AG09319 (cell line): ENCODE measurements around the gene TNN.
"Not testable (repeated sequence)": the region's sequence is repeated elsewhere in the genome, so short reads cannot be mapped to it uniquely, and the experiment has no call there.

Experiments
- DNase-seq: peaks from one replicate; pipeline ENCODE4 v3.0.0-alpha.2; 2010; ENCODE audit warnings: low read depth; ENCODE audit errors: extremely low read depth
- TF ChIP-seq, protein P1 (sequence below): IDR thresholded peaks from 2 replicates; pipeline ENCODE4 v1.5.1; 2011; ENCODE audit warnings: low read depth, mild to moderate bottlenecking, inconsistent platforms, low read length, moderate library complexity

TNN gene

DNA sequence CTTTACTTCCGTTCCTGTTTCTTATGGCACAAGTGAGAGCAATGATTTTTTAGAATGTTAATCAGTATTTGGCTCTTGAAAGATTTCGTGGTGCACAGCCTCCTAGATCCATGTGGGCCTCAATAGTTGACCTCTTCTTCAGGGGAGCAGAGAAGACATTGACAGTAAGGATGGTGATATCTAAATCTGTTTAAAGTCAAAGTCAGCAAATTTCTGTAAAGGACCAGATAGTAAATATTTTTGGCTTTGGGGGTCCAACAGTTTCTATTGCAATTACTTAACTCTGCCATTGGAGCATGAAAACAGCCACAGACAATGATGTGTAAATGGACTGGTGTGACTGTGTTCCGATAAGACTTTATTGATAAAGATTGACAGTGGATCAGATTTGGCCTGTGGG is 27.4 kb downstream of the TNN start:
- TF ChIP-seq, protein P1, sequence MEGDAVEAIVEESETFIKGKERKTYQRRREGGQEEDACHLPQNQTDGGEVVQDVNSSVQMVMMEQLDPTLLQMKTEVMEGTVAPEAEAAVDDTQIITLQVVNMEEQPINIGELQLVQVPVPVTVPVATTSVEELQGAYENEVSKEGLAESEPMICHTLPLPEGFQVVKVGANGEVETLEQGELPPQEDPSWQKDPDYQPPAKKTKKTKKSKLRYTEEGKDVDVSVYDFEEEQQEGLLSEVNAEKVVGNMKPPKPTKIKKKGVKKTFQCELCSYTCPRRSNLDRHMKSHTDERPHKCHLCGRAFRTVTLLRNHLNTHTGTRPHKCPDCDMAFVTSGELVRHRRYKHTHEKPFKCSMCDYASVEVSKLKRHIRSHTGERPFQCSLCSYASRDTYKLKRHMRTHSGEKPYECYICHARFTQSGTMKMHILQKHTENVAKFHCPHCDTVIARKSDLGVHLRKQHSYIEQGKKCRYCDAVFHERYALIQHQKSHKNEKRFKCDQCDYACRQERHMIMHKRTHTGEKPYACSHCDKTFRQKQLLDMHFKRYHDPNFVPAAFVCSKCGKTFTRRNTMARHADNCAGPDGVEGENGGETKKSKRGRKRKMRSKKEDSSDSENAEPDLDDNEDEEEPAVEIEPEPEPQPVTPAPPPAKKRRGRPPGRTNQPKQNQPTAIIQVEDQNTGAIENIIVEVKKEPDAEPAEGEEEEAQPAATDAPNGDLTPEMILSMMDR = no peak
- no peak for DNase-seq

DNA sequence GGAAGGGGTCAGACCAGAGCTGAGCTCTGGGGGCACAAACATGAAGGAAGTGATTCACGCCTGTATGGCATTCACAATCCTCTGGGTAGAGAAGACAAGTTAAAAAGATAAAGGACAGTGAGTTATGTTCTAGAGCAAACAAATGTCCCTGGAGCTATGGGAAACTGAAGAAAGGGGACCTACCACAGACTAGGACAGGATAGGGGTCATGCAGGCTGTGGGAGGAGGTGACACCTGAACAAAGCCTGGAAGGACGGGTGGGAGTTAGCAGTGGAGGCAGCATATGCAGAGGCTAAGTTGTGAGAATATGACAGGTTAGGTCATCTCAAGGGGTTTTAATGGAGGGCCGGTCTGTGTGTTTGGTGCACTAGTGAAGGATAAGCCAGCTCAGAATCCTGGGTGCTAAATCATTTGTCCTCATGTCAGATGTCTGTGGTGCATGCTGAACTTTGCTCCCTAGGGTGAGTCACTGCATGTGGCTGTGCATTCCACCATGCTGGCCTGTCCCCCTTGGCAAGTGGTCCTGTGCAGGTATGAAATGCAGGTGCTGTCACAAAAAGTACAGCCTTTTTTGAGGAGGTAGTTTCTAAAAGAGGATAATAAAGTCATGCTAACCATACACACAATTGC is 28.5 kb downstream of the TNN start:
- DNase-seq = no peak
- TF ChIP-seq, protein P1 = no peak

DNA sequence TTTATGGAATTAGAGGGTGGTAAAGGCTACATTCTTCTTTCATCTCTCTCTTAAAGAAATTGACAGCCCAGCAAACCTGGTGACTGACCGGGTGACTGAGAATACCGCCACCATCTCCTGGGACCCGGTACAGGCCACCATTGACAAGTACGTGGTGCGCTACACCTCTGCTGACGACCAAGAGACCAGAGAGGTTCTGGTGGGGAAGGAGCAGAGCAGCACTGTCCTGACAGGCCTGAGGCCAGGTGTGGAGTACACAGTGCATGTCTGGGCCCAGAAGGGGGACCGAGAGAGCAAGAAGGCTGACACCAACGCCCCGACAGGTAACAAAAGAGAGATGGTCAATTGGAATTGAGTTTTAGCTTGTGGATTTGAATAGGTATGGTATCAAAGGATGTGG is 29.7 kb downstream of the TNN start:
- TF ChIP-seq, protein P1 = no peak
- DNase-seq = no peak

DNA sequence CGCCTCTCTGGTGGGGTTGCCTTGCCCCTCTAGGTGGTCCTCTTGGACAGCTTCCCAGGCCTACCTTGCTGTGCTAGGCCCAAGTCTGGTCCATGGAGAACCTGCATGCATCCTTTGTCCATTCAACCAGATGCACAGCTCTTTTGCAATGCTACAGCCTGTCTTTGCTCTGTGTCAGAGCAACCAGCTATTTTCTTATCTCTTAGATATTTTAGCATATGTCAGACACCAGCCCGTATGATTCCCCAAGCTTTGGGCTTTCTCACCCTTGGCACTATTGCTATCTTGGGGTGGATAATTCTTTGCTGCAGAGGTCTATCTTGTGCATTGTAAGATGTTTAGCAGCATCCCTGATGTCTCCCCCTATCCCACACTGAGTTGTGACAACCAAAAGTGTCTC is 32.3 kb downstream of the TNN start:
- TF ChIP-seq, protein P1 = no peak
- DNase-seq = no peak

DNA sequence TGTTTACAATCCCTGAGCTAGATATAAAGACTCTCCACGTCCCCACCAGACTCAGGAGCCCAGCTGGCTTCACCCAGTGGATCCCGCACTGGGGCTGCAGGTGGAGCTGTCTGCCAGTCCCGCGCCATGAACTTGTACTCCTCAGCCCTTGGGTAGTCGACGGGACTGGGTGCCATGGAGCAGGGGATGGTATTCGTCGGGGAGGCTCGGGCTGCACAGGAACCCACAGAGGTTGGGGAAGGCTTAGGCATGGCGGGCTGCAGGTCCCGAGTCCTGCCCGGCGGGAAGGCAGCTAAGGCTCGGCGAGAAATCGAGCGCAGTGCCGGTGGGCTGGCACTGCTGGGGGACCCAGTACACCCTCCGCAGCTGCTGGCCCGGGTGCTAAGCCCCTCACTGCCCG is 34.5 kb downstream of the TNN start:
- not testable (repeated sequence) for DNase-seq

DNA sequence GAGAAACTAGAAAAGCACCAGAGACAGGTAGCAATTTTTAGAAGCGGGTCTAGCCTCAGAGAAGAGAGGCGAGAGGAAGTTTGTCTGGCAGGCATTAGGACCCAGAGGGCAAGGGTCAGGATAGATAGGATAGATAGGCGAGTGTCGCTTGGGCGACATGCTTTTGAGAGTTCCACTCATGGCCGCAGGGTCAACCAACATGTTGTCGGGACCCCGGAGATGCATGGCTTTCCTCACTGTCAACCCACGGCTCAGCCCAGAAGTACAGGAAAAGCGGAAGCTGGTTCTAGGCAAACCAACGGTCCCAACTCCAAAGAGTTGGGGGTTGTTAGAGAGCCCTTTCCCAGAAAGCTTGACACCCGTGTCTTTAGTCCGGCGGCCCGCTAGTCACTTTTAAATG is 38.9 kb downstream of the TNN start:
- not testable (repeated sequence) for DNase-seq

DNA sequence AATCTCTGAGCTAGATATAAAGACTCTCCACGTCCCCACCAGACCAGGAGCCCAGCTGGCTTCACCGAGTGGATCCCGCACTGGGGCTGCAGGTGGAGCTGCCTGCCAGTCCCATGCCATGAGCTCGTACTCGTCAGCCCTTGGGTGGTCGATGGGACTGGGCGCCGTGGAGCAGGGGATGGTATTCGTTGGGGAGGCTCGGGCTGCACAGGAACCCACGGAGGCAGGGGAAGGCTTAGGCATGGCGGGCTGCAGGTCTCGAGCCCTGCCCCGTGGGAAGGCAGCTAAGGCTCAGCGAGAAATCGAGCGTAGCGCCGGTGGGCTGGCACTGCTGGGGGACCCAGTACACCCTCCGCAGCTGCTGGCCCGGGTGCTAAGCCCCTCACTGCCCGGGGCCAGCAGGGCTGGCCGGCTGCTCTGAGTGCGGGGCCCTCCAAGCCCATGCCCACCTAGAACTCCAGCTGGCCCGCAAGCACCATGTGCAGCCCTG is 40.7 kb downstream of the TNN start:
- not testable (repeated sequence) for DNase-seq

DNA sequence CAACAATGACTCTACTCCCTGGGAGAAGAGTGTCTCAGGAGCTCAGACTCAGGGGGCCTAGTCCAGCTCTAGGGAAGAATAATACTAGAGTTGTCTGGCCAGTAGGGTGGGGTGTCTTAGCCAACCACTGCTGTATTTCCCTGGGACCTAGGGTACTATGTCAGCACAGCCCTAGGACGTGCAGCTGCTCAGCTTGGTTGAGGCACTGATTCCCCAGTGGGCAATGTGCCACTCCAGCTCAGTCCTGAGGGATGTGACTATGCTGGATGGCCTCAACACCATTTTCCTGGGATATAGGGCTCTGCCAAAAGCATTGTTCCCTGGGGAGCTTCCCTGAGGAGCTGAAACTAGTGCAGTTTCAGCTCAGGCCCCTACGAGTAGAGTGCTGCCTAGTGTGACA is 47.4 kb downstream of the TNN start:
- TF ChIP-seq, protein P1 = no peak
- DNase-seq = no peak

DNA sequence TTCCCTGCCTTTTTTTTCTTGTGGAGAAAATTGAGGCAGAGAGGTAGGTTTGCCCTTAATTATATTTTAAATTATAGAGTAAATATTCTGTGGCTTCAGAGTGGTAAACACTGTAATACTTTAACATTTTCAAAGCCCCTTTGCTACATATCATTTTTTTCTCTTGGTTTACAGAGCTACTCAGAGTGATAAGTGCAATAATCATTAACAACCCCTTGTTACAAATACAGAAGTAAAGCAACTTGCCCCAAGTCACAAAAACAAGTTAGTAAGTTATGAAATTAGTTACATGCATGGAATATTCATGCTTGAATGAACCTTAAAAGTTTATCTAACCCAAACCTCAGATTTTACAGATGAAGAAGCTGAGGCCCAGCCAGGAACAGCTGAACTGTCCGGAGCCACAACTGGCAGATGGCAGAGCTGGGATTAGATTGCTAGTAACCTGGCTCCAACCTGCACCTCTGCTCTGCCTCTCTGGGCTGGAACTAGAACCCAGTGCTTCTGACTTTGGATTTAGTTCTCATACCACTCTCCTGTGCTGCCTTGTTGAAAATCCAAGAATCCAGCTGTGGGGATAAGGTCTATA is 48.7 kb downstream of the TNN start:
- TF ChIP-seq, protein P1 = no peak
- no peak for DNase-seq
